ENCODE data around the gene PLBD1.

PLBD1 gene

DNA sequence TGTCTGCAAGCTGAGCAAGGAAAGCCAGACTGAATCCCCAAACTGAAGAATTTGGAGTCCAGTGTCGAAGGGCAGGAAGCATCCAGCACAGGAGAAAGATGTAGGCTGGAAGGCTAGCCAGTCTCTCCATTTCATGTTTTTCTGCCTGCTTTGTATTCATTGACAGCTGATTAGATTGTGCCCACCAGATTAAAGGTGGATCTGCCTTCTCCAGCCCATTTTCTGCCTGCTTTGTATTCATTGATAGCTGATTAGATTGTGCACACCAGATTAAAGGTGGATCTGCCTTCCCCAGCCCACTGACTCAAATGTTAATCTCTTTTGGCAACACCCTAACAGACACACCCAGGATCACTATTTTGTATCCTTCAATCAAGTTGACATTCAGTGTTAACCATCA, 85.3 kb downstream of the PLBD1 start:
- DNase-seq = no peak

GRCh38 chr12:14481201-14481600, 86.5 kb downstream of the PLBD1 start:
- DNase-seq = no peak

- DNase-seq = no peak
These were observed 88.7 kb downstream of the PLBD1 start for GRCh38 chr12:14479004-14479403.

GRCh38 chr12:14473707-14474287, 93.9 kb downstream of the PLBD1 start:
- DNase-seq = peak in 1 of 2 donors; percentile 17

- DNase-seq = no peak
These were observed 96.2 kb downstream of the PLBD1 start for GRCh38 chr12:14471497-14471896.

GRCh38 chr12:14460212-14460841, 107.4 kb downstream of the PLBD1 start:
- DNase-seq = no peak

DNA sequence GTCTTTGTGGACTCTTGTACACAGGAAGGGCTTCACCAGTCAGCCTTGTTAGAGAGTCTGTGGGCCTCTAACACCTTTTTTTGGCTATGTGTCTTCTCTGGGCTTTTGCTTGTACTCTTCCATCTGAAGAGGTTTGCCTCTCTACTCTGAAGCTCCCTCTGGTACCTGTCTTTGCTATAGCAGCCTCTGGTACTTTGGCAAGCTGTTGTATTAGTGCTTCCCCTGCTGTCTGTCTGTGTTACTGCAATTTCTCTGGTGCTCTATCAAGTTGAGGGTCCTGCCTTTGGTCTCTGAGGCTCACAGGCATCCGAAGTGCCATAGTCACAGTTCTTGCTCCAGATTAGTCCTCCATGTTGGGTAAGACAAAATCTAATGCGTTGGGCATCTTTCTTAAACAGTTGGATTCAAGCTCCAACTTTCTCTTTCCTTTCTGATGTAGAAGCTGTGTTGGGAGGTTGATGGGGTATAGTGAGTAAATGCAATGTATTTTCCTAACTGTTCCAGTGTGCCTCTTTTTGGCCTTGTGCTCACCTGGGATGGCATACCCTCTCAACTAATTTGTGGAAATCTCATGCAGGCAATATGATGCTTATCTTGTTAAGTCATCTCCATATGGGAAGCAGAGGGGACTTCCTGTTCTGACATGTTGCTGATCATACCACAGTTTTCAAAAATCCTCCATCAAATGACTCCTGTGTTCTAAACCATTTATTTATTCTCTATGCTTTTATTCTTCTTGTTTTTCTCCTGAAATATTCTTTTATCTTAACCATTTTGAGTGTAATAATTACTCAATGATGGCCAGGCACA, 113.4 kb downstream of the PLBD1 start:
- peak; percentile 28 to 63 for DNase-seq

All from CD4-positive, alpha-beta T cell treated with Interferon alpha-2 for 1 hour (primary cell).